GM20431 (cell line): Measurements from ENCODE around the gene SNX2.
"Not testable (repeated sequence)": the region's sequence is repeated elsewhere in the genome, so short reads cannot be mapped to it uniquely, and the experiment has no call there.

Source experiments
- in situ Hi-C: fragments of 300-500 bp; cut with MseI, MboI; formaldehyde crosslinking; loops from one replicate; pipeline ENCODE4 v1.15.0; 2020; ENCODE audit warnings: low sequenced_read_pairs; ENCODE audit not compliant: unreplicated experiment

Gene SNX2, protein sequence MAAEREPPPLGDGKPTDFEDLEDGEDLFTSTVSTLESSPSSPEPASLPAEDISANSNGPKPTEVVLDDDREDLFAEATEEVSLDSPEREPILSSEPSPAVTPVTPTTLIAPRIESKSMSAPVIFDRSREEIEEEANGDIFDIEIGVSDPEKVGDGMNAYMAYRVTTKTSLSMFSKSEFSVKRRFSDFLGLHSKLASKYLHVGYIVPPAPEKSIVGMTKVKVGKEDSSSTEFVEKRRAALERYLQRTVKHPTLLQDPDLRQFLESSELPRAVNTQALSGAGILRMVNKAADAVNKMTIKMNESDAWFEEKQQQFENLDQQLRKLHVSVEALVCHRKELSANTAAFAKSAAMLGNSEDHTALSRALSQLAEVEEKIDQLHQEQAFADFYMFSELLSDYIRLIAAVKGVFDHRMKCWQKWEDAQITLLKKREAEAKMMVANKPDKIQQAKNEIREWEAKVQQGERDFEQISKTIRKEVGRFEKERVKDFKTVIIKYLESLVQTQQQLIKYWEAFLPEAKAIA

DNA sequence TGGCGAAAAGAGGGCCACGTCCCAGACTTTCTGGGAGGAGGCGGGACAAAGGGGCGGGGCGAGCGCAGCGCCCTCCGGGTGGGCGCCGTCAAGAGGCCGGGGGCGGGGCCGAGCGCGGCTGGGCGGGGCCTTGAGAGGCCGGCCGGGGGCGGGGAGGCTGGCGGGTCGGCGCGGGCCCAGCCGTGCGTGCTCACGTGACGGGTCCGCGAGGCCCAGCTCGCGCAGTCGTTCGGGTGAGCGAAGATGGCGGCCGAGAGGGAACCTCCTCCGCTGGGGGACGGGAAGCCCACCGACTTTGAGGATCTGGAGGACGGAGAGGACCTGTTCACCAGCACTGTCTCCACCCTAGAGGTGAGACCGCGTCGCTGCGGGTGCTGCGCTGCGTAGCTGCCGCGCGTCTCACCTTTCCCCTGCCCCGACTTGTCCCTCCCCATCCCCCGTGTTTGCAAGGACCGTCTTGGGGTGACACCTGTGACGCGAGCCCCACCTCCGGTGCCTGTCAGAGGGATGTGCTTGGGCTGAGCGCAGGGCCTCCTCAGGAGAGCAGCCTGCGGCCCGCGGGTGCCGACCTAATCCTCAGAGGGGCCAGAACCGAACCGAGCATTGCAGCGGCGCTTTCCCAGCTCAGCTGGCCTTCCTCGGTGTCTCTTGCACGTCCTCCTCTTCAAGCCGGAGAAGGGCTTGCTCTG, at the start of gene SNX2:
Gene SNX2 (plus strand): TSS at position 220 of the 689 bp plus-strand sequence. CDS start 24 bp downstream, at position 244.
- in situ Hi-C loops, result no loop called here

DNA sequence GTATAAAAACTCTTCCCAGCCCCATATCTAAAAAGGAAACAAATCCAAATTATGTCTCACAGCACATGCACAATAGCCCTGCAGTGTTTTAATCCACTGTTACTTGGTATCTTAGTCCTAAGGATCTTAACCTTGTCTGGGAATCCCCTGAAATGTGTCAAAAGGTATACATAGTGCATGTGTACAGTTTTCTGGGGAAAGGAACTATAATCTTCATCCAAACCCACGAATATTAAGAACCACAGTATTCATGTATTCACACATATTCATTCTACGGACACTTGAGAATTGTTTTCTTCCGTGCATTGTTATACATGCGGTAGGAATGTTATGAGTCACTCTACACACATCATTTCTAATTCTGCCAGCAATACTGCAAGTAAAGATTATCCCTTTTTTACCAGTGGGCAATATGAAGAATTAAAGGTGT, 47.8 kb upstream of the SNX2 start:
- in situ Hi-C loops, result no loop called here

GRCh38 chr5:122730037-122730436, 44.8 kb upstream of the SNX2 start:
- in situ Hi-C loops, result no loop called here

DNA sequence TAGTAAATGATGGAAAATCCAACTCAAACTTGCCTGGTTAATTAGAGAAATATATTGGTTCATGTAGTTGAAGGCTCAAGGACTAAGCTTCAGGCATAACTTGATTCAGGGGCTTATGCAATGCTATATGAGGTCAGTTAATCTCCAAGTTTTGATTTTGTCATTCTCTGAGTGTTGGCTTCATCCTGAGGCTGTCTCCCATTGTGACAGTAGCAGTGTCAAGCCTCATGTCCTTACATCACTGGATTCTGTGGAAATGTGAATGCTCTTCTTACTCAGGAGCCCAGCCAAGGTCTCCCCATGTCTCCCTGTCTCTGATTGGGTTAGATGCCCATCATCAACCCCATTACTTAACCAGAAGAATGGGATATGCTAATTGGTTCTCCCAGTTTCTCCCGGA, 44.4 kb upstream of the SNX2 start:
- in situ Hi-C loops, result no loop called here

- in situ Hi-C loops, result no loop called here
Measured at GRCh38 chr5:122736086-122736845, 38.6 kb upstream of the SNX2 start.

DNA sequence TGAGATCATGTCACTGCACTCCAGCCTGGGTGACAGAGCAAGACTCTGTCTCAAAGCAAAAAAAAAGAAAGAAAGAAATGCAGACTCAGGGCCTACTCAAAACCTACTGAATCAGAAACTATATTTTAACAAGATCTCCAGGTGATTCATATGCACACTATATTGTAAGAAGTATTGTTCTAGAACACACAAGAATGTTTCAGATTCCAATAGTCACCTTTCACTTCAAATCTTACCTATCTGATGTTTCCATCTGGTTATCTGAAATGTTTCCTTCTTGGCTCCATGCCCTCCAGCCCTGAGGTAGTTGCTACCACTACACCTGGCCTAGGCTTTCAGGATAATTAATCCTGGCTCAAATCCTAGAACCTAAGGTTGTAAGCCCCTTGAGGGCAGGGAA, 36.8 kb upstream of the SNX2 start:
- in situ Hi-C loops, result no loop called here

- in situ Hi-C loops, result no loop called here
Measured at GRCh38 chr5:122741681-122742080, 33.2 kb upstream of the SNX2 start.

GRCh38 chr5:122743261-122743660, 31.6 kb upstream of the SNX2 start:
- in situ Hi-C loops, result no loop called here

GRCh38 chr5:122745597-122745996, 29.3 kb upstream of the SNX2 start:
- in situ Hi-C loops, result no loop called here

- in situ Hi-C loops, result no loop called here
Measured at GRCh38 chr5:122749886-122750285, 25.0 kb upstream of the SNX2 start.

DNA sequence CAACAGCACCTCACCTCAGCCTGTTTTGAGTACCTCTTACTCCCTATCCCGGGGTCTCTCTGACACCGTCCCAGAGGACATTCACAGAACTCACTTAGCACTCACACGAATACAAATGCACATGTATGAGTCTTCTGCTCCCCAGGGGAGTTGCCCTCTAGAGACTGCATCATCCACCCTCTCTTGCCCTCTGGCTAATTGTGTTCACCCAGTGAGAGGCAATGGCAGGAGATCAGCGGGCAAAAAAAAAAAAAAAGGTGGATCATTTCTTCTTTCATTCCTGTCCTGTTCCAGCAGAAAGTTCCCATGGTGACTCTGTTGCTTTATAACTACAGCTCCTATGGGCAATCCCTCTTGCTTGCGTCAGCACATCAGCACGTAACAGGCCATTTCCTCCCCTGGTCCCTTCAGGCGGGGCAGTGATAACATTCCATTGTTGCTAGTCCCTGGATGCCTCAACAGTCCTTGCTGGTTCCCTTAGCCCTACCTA, 23.5 kb upstream of the SNX2 start:
- in situ Hi-C loops, result no loop called here

GRCh38 chr5:122753500-122753899, 21.4 kb upstream of the SNX2 start:
- in situ Hi-C loops, result no loop called here

DNA sequence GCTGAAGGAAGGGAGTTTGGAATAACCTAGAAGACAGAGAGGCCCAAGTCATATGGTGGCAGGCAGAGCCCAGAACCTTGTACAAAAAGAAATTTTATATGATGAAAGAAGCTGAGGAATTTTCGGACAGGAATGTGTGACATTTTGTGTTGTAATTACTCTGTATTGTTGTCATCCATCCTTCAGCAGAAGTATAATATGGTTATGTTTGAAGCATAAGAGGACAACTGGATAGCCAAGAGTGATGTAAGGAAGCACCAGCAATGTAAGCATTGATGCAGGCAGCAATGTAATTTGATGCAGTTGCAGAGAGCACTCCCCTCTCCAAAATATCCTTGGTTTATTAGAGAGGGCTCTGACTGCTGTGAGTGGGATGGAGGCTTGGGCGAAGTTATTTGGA, 19.1 kb upstream of the SNX2 start:
- in situ Hi-C loops, result no loop called here

DNA sequence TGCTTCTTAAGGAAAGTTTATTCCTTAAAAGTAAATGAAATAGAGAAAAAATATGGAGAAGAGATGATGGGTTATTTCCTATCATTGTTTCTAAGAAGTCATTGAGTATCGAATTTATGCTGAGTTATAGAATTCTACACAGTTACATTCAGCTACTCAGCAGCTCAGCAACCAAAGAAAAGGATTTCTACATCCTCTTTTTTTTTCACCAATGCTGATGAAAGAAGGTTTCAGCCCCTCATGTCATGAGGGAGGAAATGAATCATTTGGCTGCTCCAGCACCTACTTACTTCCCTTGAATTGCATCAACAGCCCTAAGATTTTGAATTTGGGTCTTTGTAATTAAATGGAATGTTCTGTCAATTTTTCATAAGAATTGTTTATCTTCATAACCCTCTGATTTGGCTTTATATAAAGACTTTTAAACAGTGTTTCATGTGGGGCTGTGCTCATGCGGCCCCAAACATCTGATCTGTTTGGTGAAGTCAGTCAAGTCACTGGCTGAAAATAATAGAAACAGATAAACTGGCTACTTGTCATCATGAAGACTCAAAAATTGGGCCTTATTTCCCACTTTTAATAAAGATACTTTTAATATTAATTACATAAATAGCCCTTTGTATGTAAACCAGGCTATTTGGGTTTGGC, 18.5 kb upstream of the SNX2 start:
- in situ Hi-C loops, result no loop called here

- in situ Hi-C loops, result no loop called here
Measured at GRCh38 chr5:122757285-122757684, 17.6 kb upstream of the SNX2 start.

DNA sequence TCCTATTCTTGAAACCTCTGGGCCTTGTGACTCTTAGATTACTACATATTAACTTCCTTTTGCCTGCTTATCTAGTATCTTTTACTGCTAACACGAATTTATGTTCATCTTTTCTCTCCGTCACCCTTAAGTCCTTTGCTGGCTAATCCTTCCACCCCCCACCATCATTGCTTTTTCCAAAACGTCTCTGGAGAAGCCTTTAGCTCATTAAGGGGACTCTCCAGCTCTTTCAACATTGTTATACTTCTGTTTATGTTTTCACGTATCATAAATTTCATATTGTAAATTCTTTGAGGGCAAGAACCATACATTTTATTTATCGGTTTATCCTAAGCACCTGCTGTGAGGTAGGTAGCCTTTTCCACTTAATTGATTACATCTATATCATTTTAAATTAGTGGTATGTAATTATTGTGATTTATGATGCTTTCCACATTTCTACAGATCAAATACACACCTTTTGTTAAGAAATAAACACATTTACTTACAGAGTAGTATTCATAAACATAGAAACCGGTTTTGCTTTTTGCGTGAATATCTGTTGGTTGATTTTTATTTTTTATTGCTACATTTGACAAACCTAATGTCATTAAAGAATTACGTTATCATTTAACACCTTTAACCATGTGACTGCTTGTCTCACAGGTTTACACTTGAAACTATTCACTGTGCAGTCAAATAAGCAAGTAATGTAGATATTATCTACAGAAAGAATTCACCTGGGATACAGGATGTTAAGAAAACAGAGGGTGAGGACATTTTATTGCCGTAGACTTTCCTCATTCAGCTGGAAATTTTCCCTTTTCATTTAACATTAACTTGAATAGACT, 15.4 kb upstream of the SNX2 start:
- in situ Hi-C loops, result no loop called here

DNA sequence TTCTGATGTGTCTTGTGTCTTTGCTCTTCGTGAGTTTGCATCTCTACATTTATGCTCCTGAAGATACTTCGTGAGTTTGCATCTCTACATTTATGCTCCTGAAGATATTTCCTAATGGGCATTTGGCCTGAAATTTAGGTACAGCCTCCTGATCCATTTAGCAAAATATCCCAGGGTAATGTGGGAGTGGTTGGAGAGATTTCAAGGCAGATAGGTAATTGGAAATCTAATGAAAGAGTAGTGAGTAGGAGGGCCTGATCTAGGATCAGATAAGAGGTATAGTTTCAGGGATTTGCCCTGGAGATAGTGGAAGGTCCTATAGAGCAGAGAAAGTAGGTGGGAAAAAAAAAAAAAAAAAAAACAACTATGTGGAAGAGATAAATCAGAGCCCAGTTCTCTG, 14.6 kb upstream of the SNX2 start:
- in situ Hi-C loops, result no loop called here

DNA sequence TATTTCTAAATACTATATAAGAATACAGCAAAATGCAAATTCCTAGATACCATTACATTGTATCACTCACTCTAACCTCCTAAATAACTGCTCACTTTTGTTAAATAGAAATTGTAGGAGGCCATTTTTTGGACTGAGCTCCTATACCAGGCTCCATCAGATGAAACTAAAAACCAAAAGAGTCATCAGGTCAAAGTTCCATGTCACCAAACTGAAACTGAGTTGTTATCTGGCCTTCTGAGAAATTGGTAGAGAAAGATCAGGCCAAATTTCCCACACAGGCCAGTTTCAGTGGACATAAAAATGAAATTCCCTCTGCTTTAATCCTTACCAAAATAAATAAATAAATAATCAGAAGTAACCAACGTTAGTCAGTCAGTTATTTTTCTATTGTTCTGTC, 13.8 kb upstream of the SNX2 start:
- in situ Hi-C loops, result no loop called here

GRCh38 chr5:122761896-122762295, 13.0 kb upstream of the SNX2 start:
- in situ Hi-C loops, result not testable (repeated sequence)
